GM19023 (cell line): ENCODE measurements around the gene CLNS1A.
A peak's percentile ranks its signal among the peaks of the same experiment; 100 is the strongest.
"Not testable (repeated sequence)": the region's sequence is repeated elsewhere in the genome, so short reads cannot be mapped to it uniquely, and the experiment has no call there.

Experiments
- ATAC-seq: cut with Tn5 transposase; IDR thresholded peaks from one replicate; pipeline ENCODE4 v1.9.1; 2021; ENCODE audit warnings: mild to moderate bottlenecking, moderate library complexity; ENCODE audit not compliant: unreplicated experiment

Gene CLNS1A

DNA sequence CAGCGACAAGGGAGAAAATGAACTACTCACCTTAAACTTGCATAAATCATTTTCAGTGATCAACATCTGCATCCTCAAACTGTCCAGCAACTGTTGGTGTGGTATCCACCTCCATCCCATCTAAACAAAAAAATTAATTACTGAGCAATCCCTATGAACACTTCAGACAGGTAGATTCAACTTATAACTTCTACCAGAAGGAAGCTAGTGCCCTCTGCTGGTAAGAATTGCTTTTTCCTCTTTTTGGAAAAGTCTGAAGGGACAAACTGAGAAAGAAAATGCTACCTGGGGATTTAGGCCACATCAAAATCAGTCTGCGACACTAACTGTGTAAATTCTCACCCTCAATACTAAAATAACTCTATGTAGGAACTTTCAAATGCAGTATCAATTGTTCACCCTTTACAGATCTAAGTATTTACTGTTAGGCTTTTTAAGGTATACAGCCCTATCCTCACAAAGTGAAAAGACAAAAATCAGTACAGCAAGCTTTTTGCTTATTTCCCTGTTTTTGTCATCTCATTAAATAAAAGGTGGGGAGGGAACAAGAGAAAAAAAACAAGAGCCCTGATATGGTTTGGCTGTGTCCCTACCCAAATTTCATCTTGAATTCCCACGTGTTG lies 17.9 kb downstream of the CLNS1A start:
- no peak for ATAC-seq

DNA sequence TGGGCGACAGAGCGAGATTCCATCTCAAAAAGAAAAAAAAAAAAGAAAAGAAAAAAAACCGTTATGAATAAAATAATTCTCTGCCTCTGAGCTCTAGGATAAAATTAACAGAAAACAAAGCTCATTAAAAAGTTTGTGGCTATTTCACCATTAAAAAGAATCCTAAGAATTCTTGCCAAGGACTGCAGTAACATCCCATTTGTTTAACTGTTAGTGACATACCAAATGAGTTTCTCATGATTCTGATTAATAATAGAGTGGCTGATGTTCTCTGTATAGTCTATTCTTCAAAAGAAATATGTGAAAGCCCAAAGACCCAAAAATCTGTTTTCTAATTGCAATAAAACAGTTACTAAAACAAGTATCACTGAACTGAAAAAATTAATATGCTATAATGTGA lies 19.7 kb downstream of the CLNS1A start:
- no peak for ATAC-seq

DNA sequence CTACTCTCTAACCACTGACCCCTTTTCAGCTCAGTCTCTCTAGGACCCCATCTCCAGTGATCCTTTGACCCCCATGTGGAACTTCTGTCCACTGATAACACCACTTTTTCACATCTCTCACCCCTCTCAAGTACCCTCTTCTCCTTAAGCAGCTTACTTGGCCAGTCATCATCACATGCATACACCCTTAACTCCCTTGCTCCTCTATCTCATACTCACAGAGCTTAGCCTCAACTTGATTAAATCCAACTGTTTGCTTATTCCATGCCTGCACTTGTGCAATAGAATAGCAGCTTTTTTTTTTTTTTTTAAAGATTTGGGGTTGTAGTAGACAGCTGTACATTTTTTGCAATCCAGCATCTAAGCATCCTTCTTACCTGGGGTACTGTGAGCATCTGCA lies 25.7 kb downstream of the CLNS1A start:
- no peak for ATAC-seq

DNA sequence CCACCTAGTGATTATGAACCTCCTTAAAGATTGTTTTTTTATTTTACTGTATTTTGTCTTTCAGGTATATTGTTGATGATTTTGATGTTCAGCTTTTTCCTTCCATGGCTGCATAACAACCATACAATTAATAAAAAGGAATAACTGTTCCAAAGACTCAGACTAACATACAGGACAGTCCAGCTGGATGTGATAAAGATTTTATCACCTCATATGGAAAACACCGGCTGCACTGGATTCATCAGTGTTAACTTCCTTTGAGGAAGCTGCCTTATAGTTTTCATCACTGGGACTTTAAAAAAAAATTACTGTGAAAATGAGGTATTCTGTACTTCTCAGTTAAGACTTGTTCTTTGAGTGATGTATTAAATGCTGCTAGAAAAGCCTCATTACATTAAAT lies 28.4 kb downstream of the CLNS1A start:
- no peak for ATAC-seq

DNA sequence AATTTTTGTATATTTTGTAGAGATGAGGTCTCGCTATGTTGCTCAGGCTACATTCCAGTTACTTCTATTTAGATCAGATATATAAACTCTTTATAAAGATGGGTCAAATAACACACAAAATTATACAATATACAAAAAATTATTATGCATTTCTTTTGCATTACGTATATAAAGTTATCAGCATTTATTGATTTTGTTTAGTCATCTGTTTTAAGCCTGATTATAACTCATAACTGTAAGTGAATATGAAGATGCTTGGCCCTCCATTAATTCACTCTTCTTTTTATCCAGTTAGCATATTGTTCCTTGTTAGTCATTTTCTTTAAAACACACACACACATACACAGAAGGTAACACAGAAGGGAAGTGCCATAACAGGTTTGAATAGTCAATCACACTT lies 33.3 kb downstream of the CLNS1A start:
- no peak for ATAC-seq

DNA sequence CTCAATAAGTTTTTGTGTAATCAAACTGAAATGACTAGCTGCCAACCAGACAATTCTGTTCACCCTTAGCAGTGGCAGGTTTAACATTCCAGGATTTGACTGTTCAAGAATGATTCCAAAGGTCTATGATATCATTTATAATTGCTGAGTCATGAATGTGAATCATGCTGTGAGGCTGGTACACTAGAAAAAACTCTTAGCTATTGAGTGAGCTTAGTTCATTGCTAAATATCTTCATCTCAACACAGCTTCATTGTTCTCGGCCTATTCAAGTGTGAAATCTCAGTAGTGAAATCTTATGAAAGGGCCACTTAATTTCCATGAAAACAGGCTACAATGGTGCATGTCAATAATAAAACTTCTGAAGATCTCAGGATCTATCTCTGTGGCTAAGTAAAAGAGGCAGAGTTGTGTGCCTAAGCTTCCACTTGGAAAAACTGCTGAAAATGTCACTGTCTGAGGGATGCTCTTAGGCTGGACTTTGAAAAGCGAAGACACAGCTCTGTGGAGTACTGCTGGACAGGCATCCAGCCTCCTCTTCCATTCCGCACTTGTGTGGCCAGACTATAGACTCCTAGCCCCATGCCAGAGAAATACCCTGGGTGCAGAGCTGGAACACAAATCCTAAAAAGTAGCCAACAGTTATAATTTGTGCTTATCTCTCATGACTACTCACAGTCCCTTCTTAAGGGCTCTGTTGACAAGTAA lies 35.1 kb downstream of the CLNS1A start:
- no peak for ATAC-seq

DNA sequence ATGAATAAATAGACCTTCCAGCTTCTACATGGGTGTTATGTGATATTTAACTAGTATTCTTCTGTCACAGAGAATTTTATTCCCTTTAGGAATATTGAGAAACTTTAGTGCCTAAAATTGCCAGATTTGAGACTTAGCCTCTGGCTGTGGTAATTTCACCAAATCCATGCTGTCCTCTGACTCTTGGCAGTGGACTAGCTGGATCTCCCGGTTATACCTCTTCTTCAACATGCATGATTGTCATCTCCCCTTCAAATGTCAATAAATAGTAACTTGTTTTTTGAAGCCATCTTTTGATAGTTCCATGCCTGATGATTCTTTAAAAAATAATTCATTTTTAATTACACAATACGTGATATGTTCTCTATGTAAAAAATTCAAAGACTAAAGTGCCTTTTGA lies 39.4 kb downstream of the CLNS1A start:
- no peak for ATAC-seq

DNA sequence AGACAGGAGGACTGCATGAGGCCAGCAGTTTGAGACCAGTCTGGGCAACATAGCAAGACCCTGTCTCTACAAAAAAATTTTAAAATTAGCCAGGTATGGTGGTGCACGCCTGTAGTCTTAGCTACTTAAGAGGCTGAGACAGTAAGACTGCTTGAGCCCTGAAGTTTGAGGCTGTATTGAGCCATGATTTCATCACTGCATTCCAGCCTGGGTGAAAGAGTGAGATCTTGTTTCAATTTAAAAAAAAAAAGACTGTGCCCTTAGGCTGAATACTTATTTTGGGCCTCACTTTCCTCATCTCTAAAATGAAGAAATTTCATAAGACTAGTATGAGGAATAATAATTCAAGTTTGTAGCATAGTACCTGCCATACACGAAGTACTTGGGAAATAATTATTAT lies 41.0 kb downstream of the CLNS1A start:
- ATAC-seq, result no peak

DNA sequence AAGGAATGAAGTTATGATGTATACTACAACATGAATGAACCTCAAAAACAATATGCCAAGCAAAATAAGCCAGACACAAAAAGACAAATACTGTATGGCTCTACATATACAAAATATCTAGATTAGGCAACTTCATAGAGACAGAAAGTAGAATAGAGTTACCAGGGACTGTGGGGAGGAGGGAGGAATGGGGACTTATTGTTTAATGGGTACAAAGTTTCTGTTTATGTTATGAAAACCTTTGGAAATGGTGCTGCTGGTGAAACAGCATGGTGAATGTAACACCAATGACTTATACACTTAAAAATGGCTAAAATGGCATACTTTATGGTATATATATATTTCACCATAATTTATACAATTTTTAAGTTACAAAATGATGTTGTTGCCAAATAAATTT lies 43.7 kb downstream of the CLNS1A start:
- no peak for ATAC-seq

DNA sequence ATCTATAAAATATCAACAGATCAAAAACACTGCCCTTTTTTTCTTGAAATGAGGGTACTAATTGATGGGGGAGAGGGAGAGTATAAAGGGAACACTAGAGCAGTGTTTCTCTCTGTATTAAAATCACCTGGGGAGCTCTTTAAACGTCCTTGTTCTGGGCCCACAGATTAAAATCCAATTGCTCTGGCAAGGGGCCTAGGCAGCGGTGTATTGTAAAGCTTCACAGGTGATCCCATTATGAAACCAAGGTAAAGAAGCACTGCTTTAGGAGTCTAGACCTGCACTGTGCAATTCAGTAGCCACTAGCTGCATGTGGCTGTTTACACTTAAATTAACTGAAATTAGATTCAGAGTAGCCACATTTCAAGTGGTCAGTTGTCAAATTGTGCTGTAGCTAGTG lies 44.9 kb downstream of the CLNS1A start:
- ATAC-seq, result no peak

DNA sequence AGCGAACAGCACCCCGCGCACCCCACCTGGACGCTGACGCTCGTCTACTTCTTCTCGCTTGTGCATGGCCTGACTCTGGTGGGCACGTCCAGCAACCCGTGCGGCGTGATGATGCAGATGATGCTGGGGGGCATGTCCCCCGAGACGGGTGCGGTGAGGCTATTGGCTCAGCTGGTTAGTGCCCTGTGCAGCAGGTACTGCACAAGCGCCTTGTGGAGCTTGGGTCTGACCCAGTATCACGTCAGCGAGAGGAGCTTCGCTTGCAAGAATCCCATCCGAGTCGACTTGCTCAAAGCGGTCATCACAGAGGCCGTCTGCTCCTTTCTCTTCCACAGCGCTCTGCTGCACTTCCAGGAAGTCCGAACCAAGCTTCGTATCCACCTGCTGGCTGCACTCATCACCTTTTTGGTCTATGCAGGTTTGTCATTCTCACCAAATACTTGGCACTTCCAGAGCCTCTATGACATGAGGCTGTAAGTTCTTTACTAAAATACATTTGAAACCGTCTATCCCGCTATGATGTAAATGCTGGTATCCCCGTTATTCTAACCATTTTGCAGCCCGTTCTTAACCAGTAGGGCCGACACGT lies 47.3 kb downstream of the CLNS1A start:
- peak; percentile 10 for ATAC-seq

DNA sequence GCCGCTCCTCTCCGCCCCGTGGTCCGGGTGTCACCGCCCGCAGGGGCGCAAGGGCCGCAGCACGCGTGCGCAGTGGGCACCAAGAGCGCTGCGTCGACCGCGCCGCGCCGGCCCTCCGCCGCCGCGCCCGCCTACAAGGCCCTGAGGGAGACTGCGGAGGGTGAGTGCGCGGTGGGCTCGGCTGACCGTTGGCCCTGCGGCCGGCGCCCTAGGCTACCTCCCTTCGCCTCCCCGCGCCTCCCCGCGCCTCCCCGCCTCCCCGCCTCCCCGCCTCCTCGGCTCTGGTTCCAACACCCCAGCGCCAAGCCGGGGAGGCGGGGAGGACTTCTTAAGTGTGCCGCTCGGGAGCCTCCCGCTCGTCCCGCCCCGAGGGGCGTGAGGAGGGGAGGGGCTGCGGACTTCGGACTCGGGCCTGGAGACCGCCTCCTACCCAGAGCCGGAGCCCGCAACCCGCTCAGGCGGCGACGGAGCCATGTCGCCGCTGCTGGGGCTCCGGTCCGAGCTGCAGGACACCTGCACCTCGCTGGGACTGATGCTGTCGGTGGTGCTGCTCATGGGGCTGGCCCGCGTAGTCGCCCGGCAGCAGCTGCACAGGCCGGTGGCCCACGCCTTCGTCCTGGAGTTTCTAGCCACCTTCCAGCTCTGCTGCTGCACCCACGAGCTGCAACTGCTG lies 47.9 kb downstream of the CLNS1A start, which contains the start of gene AQP11:
TSS of gene AQP11 (plus strand) at position 433 of the 673 bp plus-strand sequence. CDS start at position 473, 40 bp downstream.
- peak; percentile 90 for ATAC-seq

DNA sequence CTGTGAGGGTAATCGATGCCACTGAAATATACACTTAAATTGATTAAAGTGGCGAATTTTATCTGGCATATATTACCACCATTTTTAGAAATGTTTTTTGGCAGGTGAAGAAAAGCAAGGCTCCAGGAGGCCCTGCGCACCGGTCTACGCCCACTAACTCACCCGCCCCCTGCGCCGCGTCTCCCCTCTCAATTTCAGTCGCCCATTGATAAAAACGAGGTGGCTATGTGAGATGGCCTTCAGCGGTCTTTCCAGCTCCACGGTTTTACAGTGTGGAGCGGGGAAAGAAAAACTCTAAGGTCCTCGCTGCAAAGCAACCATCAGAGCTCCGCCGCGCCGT lies 48.4 kb downstream of the CLNS1A start:
- ATAC-seq, result peak; percentile 28

DNA sequence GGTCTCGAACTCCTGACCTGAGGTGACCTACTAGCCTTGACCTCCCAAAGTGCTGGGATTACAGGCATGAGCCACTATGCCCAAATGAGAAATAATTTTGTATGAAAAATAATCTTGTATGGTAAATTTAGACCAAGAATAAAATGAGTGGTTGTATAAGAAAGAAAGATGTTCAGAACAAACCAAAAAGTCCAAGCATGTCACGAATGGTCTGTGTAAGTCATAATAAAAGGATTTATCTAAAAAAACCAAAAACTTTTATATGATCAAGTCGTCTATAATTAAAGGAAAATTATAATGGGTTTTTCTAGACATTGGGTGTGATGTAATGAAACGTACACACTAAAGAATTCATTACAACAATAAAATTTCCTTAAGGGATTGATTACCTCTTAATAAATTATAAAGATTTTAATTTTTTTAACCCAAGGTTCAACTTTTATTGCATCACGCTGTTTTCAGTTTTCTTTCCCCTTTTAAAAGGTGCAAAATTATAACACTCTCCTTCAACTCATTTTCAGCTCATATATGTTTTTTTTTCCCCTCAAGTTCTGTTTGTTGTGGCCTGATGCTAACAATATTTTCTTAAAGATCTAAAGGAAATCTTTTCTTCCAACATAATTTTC lies 56.8 kb downstream of the CLNS1A start:
- no peak for ATAC-seq

DNA sequence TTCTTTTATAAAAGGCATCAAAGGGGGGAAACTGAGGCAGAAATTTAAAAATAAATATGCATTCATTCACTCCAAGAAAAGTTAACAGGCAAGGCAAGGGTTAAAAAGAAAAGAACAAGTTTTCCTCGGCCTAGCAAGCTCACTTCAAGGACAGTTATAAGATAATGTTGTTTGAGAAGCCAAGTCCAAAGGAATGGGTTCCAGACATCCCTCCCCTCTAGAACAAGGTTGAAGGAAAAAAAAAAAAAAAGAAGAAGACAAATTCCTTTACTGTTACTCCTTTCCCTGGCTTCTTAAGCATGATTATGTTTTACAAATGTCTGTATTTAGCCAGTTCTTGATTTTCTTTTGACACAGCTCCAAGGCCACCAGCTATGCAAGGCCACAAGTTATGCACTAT lies 62.2 kb downstream of the CLNS1A start:
- not testable (repeated sequence) for ATAC-seq

DNA sequence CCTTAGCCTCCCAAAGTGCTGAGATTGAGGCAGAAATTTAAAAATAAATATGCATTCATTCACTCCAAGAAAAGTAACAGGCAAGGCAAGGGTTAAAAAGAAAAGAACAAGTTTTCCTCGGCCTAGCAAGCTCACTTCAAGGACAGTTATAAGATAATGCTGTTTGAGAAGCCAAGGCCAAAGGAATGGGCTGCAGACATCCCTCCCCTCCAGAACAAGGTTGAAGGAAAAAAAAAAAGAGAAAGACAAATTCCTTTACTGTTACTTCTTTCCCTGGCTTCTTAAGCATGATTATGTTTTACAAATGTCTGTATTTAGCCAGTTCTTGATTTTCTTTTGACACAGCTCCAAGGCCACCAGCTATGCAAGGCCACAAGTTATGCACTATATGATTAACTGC lies 66.7 kb downstream of the CLNS1A start:
- ATAC-seq, result not testable (repeated sequence)

DNA sequence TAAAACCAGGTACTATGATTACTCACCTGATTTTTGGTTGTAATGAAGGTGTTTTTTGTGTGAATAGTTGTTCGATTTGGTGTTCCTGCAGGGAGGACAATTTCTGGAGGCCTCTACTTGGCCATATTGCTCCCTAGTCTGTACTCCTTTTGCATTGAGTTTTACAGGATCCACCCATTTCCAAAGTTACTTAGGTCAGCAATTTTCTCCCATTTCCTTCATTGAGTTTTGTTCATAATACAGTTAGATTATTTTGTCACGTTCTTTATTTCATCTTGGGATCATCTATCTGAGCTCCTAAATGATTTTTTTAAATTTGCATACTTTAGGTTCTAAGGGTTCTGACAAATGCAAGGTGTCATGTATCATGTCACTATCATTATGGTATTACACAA lies 67.9 kb downstream of the CLNS1A start:
- no peak for ATAC-seq

DNA sequence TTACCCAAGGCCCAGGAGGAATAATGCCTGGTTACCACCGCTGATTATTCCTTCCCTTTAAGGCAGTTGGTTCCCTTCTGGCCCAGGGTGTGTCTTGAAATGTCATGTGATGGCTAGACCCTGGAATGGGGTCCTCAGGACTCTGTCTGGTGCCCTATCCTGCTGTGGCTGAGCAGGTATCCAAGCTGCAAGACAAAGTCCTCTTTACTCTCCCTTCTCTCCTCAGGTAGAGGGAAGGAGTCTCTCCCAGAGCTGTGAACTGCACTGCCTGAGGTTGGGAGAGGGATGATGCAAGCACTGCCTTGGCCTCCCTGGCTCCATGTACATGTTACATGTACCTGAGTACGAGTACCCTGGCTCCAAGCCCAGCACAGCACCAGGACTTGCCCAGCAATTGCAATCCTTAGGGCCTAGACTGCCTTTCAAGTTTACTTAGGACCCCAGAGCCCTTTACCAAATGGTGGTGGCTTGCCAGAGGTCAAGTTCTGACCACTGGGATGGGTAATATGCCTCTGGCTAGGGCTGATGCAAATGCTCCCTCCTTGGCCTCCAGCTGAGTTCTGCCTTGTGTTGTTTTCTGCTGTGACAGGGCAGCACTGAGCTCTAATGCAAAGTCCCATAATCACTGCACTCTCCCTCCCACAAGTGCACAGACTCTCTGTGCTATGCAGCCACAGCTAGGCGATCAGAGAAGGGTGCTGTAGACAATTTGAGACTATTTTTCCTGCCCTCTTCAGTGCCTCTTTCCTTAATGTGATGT lies 68.5 kb downstream of the CLNS1A start:
- ATAC-seq, result no peak

DNA sequence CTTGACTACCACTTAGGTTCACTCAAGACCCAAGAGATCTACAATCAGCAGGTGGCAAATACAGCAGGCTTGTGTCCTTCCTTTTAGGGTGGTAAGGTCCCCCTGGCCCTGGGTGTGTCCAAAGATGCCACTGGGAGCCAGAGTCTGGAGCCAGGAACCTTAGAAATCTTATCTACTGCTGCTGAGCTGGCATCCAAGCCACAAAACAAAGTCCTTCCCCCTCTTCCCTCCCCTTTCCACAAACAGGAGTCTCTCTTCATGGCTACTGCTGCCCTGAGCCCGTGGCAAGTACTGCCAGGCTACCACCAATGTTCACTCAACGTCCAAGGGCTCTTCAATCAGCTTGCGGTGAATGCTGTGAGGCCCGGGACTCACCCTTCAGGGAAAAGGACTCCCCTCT lies 69.3 kb downstream of the CLNS1A start:
- ATAC-seq, result no peak
